ENCODE data around the gene IFNL2.
A peak's percentile ranks its signal among the peaks of the same experiment; 100 is the strongest.

DNA sequence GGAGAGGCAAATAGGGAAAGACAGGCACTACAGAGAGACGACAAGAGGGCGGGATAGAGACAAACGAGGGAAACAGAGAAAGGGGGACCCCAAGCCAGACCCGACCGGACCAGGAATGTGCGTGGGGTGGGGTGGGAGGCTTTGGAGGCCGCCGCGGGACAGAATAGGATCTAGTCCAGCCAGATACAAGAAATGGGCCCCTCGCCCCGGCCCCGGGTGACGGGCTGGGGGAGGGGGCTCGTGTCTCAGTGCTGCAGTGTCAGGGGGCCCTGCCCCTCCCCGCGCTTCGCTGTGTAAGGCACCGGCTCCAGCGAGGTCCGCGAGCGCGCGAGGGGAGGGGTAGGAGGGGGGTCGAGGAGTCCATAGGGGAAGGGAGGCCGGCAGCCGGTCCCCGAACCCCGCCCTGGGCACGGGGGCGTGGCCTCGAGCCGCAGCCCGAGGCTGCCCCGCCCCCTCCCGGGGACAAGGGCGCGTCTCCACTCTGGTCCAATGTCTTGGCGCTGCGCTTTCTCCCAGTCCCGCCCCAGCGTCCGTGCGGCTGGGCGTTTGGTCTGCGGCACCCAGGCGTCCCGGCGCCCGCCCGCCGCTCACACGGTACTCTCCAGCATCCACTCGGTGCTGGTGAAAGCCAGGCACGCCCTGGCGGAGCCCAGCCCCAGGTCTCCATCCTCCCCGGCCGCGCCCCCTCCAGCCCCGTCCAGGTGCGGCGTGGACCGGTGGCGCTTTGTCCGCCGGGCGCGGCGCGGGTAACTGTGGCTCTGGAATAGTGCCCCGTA is 39.0 kb downstream of the IFNL2 start:
- TF ChIP-seq CTCF (conservative IDR thresholded peaks at IDR 0.05 in 1 of 2, IDR thresholded peaks at IDR 0.05 in 1 of 2; ENCODE audit: low read depth in 1 of 2, low read length in 2 of 2) (no peak), EZH2 (IDR thresholded peaks at IDR 0.05; ENCODE audit: low read length, missing control alignments) (peak; percentile 89)
